Tibial artery (tissue), 4 donors: ENCODE measurements around the gene PMEPA1.

ENCODE experiments used
- DNase-seq, 2 donors: peaks; one replicate each; pipeline ENCODE4 v3.0.0-alpha.2; 2019
- H3K27ac ChIP-seq, 2 donors: fragments of 200-600 bp; sonication (generic) in 1 of 2; 1 replicate in 1 of 2; 2 replicates in 1 of 2; pipeline ENCODE4 v1.5.1; 2018 to 2019; ENCODE audit warnings: mild to moderate bottlenecking in 1 of 2
- H3K27me3 ChIP-seq, 2 donors: fragments of 200-600 bp; sonication (generic) in 1 of 2; one replicate each; pipeline versions ENCODE4 v1.5.1 to v1.6.0; 2016 to 2019
- H3K36me3 ChIP-seq, 3 donors: fragments of 200-600 bp; sonication (generic) in 2 of 3; one replicate each; pipeline ENCODE4 v1.5.1; 2016 to 2019; ENCODE audit warnings: mild to moderate bottlenecking in 2 of 3
- H3K4me1 ChIP-seq, 4 donors: fragments of 200-600 bp; sonication (generic) in 2 of 4; 1 replicate in 3 of 4; 2 replicates in 1 of 4; pipeline ENCODE4 v1.5.1; 2016 to 2019
- H3K4me3 ChIP-seq, 2 donors: fragments of 200-600 bp; sonication (generic) in 1 of 2; 1 replicate in 1 of 2; 2 replicates in 1 of 2; pipeline ENCODE4 v1.5.1; 2018 to 2019; ENCODE audit warnings: mild to moderate bottlenecking in 2 of 2
- H3K9me3 ChIP-seq, 3 donors: fragments of 200-600 bp; sonication (generic) in 1 of 3; one replicate each; pipeline ENCODE4 v1.5.1; 2016 to 2019
- intact Hi-C: fragments of 100-400 bp; cut with DNase I; formaldehyde crosslinking; loops from one replicate; pipeline ENCODE4 v1.15.0; 2023; ENCODE audit warnings: low total_unique reads
- TF ChIP-seq, protein P1 (sequence below), 2 experiments: fragments of 200-600 bp in 1 of 2; fragments of 450-650 bp in 1 of 2; IDR thresholded peaks; one replicate each; pipeline ENCODE4 v1.5.1; 2017 to 2019; ENCODE audit warnings: antibody characterized with exemption in 2 of 2, mild to moderate bottlenecking in 1 of 2, moderate library complexity in 1 of 2

PMEPA1 gene

DNA sequence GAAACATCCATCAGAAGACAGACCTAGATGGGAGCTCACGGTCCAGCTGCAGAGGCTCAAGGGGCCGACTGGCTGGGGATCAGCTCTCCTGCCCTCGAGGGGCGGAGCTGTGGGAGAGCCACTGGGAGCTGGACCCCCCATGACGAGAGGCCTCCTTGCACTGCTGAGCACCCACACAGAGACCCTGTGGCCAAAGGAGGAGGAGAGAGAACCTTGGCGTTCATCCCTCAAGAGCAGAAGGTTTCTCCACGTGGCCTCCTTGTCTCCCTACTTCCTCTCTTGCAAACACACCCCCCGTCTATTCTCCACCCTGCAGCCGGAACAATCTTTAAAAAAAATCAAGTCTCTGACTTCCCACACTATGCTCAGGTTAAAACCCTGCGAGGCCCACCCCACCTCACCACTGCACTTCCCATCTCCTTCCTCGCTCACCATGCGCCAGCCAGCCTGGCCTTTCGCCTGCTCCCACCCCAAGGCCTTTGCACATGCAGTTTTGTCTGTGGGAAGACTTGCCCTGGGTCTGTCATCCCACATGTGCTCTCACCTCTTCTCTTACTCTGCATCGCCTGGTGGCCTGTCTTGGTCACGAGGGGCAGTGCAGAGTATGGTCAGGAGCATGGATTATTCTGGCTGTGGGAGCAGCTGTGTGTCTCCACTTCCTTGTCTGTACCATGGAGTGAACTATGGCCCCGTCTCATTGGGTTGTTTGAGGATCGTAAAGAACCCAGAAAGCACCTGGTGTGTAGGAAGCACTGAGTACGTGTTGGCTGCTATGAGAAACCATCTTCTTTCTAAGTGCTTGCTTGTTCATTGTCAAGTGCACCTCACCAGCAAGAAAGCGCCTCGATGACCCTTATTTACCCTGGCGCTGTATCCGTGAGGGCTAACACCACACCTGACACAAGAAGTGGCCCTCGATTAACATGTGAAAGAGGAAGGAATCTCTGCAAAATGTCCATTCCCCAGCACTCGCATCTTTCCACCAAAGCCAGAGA lies 32.9 kb downstream of the PMEPA1 start:
- intact Hi-C loops, result no loop called here
- Histone ChIP-seq H3K36me3 (no peaks in the 10 kb centered on the region), H3K4me1 (peaks cover 0 to 100% (median 66%) of the 10 kb centered on the region in 4 donors), H3K27ac (no peak overlapping the region), H3K9me3 (no peaks in the 10 kb centered on the region), H3K27me3 (no peaks in the 10 kb centered on the region), H3K4me3 (no peak overlapping the region)
- no peak for DNase-seq
- TF ChIP-seq, protein P1, sequence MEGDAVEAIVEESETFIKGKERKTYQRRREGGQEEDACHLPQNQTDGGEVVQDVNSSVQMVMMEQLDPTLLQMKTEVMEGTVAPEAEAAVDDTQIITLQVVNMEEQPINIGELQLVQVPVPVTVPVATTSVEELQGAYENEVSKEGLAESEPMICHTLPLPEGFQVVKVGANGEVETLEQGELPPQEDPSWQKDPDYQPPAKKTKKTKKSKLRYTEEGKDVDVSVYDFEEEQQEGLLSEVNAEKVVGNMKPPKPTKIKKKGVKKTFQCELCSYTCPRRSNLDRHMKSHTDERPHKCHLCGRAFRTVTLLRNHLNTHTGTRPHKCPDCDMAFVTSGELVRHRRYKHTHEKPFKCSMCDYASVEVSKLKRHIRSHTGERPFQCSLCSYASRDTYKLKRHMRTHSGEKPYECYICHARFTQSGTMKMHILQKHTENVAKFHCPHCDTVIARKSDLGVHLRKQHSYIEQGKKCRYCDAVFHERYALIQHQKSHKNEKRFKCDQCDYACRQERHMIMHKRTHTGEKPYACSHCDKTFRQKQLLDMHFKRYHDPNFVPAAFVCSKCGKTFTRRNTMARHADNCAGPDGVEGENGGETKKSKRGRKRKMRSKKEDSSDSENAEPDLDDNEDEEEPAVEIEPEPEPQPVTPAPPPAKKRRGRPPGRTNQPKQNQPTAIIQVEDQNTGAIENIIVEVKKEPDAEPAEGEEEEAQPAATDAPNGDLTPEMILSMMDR (IDR thresholded peaks at IDR 0.05), result no peak

DNA sequence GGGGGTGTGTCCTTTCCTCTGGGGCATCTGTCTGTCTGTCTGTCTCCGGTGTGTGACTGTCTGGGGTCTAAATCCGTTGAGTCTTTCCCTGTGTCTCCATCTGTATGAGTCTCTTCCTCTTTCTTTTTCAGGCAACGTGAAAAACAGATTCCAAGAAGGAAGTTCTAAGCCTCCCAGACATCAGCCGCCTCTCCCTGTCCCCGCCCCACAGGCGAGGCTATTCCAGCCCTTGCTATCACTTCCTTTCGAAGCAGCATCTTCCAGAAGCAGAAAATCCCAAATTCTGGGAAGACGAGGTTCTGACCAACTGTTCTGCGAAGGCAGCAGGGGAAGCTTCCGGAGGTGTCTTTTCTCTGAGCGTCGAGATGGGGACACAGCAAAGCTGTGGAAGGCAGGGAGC lies 34.0 kb downstream of the PMEPA1 start:
- no peak overlapping the region for H3K27ac ChIP-seq
- H3K4me1 ChIP-seq, result peaks cover 0 to 100% (median 60%) of the 10 kb centered on the region in 4 donors
- intact Hi-C loops, result no loop called here
- H3K9me3 ChIP-seq, result no peaks in the 10 kb centered on the region
- no peak for DNase-seq
- TF ChIP-seq, protein P1 (IDR thresholded peaks at IDR 0.05), result no peak
- H3K4me3 ChIP-seq, result no peak overlapping the region
- H3K36me3 ChIP-seq, result no peaks in the 10 kb centered on the region
- H3K27me3 ChIP-seq, result no peaks in the 10 kb centered on the region

DNA sequence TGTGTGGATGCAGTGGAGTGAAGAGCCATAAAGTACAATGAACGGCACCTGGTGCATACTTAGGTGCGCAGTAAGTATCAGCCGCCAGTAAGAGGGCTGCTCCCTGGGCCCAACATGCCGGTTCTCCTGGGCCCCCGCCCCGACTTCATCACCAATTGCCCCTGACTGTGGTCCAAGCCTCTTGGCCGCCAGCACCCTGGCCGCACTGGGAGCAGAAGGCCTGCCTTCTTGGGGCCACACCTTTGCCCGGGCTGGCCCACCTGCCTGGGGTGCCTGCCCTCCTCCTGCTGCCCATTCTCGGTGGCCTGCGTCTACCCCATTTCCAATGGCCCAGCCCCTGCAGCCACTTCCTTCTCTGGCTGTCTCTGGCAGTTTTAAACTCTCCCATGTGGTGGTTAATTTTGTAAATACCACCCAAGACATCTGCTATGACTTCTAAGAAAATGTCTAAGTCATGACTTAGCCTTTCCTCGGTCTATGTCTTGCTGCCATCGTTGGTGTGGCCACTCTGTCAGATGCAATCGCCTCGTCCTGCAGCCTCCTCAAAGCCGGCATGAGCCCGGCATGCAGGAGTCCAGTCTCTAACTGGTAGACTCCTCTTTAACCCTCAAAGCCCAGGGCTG lies 36.8 kb downstream of the PMEPA1 start:
- H3K36me3 ChIP-seq, result no peaks in the 10 kb centered on the region
- peak overlapping the region; percentile 40 to 42 for H3K27ac ChIP-seq
- intact Hi-C loops, result no loop called here
- TF ChIP-seq, protein P1 (IDR thresholded peaks at IDR 0.05), result no peak
- H3K9me3 ChIP-seq, result no peaks in the 10 kb centered on the region
- peaks cover 0 to 100% (median 70%) of the 10 kb centered on the region in 4 donors for H3K4me1 ChIP-seq
- H3K4me3 ChIP-seq, result peak overlapping the region in 1 of 2 donors; percentile 26
- no peaks in the 10 kb centered on the region for H3K27me3 ChIP-seq
- no peak for DNase-seq

DNA sequence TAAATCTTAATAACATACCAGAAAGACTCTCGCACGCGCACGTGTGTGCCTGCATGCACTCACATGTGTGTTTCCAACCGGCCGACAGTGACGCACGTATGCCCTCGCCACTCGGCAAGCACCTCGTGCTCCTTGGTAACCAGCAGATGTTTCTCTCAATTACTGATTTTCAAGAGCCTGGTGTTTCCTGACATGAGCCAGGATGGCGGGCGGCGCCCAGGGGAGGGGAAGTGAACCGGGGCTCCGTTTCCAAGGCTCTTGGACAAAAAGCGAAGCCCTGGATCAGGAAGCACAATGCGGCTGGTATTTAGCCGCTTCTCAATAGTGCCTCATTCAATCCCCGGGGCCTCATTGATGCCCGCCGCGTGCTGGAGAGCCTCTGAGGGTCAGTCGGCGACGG lies 37.7 kb downstream of the PMEPA1 start:
- intact Hi-C loops, result no loop called here
- H3K4me1 ChIP-seq, result peaks cover 0 to 100% (median 75%) of the 10 kb centered on the region in 4 donors
- no peaks in the 10 kb centered on the region for H3K9me3 ChIP-seq
- peak; percentile 77 to 89 for DNase-seq
- H3K4me3 ChIP-seq, result peak overlapping the region in 1 of 2 donors; percentile 26
- TF ChIP-seq, protein P1 (IDR thresholded peaks at IDR 0.05), result no peak
- H3K27ac ChIP-seq, result peak overlapping the region; percentile 40 to 42
- no peaks in the 10 kb centered on the region for H3K27me3 ChIP-seq
- H3K36me3 ChIP-seq, result no peaks in the 10 kb centered on the region

DNA sequence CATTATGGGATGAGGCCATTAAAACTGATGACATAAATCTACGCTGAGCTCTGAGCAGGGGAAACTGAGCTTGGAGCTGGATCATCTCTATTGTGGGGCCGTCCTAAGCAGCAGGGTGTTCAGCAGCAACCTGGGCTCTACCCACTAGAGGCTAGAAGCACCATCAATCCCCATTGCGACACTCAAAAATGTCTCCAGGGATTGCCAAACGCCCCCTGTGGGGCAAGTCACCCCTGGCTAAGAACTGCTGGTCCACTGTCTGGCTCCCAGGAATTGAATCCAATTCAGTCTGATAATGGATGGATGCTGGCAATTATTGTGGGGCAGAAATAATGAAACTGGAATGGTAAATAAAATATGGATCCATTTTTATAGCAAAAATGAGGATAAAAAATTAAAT lies 38.2 kb downstream of the PMEPA1 start:
- no peaks in the 10 kb centered on the region for H3K36me3 ChIP-seq
- TF ChIP-seq, protein P1 (IDR thresholded peaks at IDR 0.05), result no peak
- DNase-seq, result no peak
- H3K9me3 ChIP-seq, result no peaks in the 10 kb centered on the region
- no peak overlapping the region for H3K27ac ChIP-seq
- intact Hi-C loops, result no loop called here
- H3K27me3 ChIP-seq, result no peaks in the 10 kb centered on the region
- no peak overlapping the region for H3K4me3 ChIP-seq
- H3K4me1 ChIP-seq, result peaks cover 0 to 100% (median 74%) of the 10 kb centered on the region in 4 donors
